ENCODE results near the gene ZNF451. TPM values are rescaled to one million over a fixed set of nuclear protein-coding genes. Genes with fewer than 3 reads are reported as not detected.

The ZNF451 gene
- total RNA-seq, 1 donor from 2014 or later: 25.5 TPM

GRCh38 chr6:57130661-57131177, 40.7 kb downstream of the ZNF451 start:
- Histone ChIP-seq H3K27ac (replicated peaks) (no peak overlapping the region), H3K4me1 (peaks cover 24% of the 10 kb centered on the region), H3K36me3 (peaks cover 32% of the 10 kb centered on the region), H3K9me3 (replicated peaks) (no peaks in the 10 kb centered on the region), H3K4me3 (no peak overlapping the region), H3K27me3 (ENCODE audit: low read depth) (no peaks in the 10 kb centered on the region)
- DNase-seq: no peak
- intact Hi-C loops (cut with micrococcal nuclease): no loop called here
- no peak for TF ChIP-seq CTCF (IDR thresholded peaks at IDR 0.05; ENCODE audit: borderline replicate concordance)

GRCh38 chr6:57134954-57135353, 45.0 kb downstream of the ZNF451 start:
- H3K27ac ChIP-seq (replicated peaks): no peak overlapping the region
- no peaks in the 10 kb centered on the region for H3K27me3 ChIP-seq (ENCODE audit: low read depth)
- TF ChIP-seq CTCF (IDR thresholded peaks at IDR 0.05; ENCODE audit: borderline replicate concordance): no peak
- peaks cover 17% of the 10 kb centered on the region for H3K4me1 ChIP-seq
- intact Hi-C loops (cut with micrococcal nuclease): no loop called here
- no peak overlapping the region for H3K4me3 ChIP-seq
- H3K9me3 ChIP-seq (replicated peaks): no peaks in the 10 kb centered on the region
- no peak for DNase-seq
- H3K36me3 ChIP-seq: peaks cover 48% of the 10 kb centered on the region

DNA sequence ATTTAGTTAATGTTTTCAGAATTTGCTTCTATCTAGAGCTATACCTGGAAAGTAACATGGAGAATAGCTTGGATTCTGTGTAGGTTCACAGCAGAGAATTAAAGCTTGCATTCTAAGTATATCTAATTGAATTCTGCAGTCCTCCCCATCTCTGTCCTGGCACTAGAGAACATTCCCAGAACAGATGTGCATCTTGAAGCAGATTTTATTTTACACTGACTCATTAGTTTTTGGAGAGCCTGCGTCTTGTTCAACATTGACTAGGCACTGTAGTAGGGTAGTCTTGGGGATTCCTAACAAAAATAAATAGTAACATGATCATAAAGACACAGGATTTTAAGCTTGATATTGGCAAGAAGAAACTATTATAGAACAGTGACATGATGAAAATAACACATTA, 45.9 kb downstream of the ZNF451 start:
- no peak for DNase-seq
- Histone ChIP-seq H3K9me3 (replicated peaks) (no peaks in the 10 kb centered on the region), H3K4me3 (no peak overlapping the region), H3K27ac (replicated peaks) (no peak overlapping the region), H3K27me3 (ENCODE audit: low read depth) (no peaks in the 10 kb centered on the region), H3K4me1 (peaks cover 8% of the 10 kb centered on the region), H3K36me3 (peaks cover 48% of the 10 kb centered on the region)
- TF ChIP-seq CTCF (IDR thresholded peaks at IDR 0.05; ENCODE audit: borderline replicate concordance): no peak
- intact Hi-C loops (cut with micrococcal nuclease): no loop called here

- intact Hi-C loops (cut with micrococcal nuclease): no loop called here
- H3K27me3 ChIP-seq (ENCODE audit: low read depth): no peaks in the 10 kb centered on the region
- no peak for DNase-seq
- H3K4me1 ChIP-seq: no peaks in the 10 kb centered on the region
- no peak overlapping the region for H3K27ac ChIP-seq (replicated peaks)
- peaks cover 62% of the 10 kb centered on the region for H3K36me3 ChIP-seq
- no peaks in the 10 kb centered on the region for H3K9me3 ChIP-seq (replicated peaks)
- no peak overlapping the region for H3K4me3 ChIP-seq
- no peak for TF ChIP-seq CTCF (IDR thresholded peaks at IDR 0.05; ENCODE audit: borderline replicate concordance)
These were observed 47.4 kb downstream of the ZNF451 start for GRCh38 chr6:57137350-57137749.

DNA sequence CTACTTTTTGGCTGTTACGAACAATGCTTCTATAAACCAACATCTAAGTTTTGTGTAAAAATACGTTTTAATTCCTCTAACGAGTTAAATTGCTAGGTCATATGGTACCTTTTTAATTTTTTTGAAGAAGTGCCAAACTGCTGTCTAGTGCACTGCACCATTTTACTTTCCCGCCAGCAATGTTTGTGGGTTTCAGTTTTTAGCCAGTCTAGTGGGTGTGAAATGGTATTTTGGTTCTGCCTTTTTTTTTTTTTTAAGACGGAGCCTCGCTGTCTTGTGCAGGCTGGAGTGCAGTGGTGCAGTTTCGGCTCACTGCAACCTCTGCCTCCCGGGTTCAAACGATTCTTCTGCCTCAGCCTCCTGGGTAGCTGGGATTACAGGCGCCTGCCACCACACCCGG, 48.0 kb downstream of the ZNF451 start:
- H3K9me3 ChIP-seq (replicated peaks): no peaks in the 10 kb centered on the region
- H3K4me3 ChIP-seq: no peak overlapping the region
- H3K27ac ChIP-seq (replicated peaks): no peak overlapping the region
- TF ChIP-seq CTCF (IDR thresholded peaks at IDR 0.05; ENCODE audit: borderline replicate concordance): no peak
- no peaks in the 10 kb centered on the region for H3K27me3 ChIP-seq (ENCODE audit: low read depth)
- H3K36me3 ChIP-seq: peaks cover 66% of the 10 kb centered on the region
- intact Hi-C loops (cut with micrococcal nuclease): no loop called here
- no peak for DNase-seq
- no peaks in the 10 kb centered on the region for H3K4me1 ChIP-seq
